GM18870 (cell line): ENCODE measurements around the gene NFU1.

ENCODE experiments used
- ATAC-seq: cut with Tn5 transposase; IDR thresholded peaks from one replicate; pipeline ENCODE4 v1.9.1; 2021; ENCODE audit warnings: moderate library complexity; ENCODE audit not compliant: unreplicated experiment

NFU1 gene

GRCh38 chr2:69436938-69437750 is at the start of gene NFU1:
NFU1 (minus strand) TSS chr2:69437435; CDS start chr2:69437422, 13 bp downstream.
- ATAC-seq, result peak; percentile 89

DNA sequence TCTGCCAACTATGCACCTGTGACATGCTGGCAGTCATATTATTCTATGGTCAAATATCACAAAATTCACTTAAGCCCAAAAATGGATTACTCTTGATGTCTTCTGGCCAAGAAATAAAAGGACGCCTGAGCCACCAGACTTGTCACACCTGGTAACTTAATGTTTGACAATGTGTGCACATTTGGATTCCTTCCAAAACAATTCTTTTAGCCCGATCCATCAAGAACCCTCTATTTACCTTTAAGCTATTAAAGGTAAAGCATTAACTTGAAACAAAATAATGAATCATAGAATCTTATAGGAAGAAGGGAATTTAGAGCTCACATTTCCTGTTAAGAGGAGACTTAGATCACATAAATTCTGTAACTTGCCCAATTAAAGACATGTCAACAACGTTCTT is 46.5 kb upstream of the NFU1 start:
- no peak for ATAC-seq

- ATAC-seq, result no peak
These were observed 45.8 kb upstream of the NFU1 start for GRCh38 chr2:69483024-69483423.

- no peak for ATAC-seq
These were observed 45.2 kb upstream of the NFU1 start for GRCh38 chr2:69482471-69482870.

DNA sequence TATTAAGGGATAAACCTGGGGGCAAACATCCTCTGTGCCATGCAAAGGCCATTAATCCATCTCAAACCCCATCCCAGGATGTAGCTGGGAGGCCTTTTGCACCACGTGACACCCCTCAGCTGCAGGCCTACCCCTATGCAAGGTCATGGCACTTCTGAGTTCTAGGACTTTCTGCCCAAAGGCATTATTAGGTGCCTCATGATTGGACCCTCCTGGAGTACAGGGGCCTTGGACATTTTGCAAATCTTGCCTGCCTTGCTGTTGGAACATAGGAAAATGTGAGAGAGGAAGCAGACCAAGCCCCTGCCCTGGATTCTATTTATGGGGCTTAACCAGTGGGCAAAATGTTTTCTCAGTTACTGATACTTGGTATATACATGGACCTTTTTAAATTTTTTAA is 44.2 kb upstream of the NFU1 start:
- no peak for ATAC-seq

DNA sequence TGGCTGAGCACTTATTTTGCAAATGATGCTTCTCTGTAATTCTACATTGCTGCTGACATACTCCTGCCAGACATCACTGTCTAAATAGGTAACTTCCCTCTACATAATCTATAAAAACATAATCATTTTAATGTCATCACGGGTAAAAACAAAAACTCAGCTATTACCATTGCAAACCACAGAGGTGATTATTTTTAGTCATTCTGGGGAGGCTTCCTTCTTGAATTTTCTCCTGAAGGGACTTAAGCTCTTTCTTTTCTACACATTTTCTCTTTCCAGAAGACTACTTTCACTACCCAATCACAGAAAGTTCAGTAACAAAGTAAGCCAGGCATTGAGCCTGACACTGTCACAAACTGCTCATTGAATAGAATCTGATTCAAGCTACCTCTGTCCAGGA is 40.4 kb upstream of the NFU1 start:
- no peak for ATAC-seq

DNA sequence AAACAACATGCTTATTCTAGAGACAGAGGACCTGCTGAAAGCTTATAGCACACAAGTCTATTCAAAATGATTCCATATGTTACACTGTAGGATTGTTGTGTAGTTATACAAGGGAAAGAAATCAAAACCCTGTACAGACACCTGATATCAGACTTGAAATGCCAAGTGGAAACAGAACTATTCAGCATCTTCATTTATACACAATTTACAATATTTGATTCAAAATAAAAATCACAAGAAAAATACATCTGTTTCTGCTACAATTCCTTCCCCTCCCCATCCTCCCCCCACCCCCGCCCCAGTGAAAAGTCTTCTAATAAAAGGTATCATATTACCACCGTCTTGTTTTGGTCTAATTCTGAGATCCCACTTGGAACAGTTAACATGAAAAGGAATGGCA is 37.5 kb upstream of the NFU1 start:
- no peak for ATAC-seq

DNA sequence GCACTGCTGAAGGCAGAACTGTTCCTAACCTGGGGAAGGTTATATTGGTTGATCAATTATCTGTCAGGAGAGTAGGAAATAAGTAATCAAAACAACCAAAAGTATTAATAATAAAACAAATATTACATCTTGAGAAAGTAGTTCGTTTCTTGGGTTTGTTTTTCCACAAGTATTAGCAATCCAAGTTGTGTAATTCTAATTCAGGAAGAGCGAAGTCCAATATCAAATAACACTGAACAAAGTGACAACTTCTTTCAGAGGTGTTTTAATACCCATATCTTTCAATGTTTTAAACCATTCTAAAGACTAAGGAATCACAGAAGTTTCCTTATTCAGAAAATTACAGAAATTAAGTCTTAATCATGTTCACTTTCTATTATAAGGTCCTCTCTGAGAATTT is 34.6 kb upstream of the NFU1 start:
- no peak for ATAC-seq

DNA sequence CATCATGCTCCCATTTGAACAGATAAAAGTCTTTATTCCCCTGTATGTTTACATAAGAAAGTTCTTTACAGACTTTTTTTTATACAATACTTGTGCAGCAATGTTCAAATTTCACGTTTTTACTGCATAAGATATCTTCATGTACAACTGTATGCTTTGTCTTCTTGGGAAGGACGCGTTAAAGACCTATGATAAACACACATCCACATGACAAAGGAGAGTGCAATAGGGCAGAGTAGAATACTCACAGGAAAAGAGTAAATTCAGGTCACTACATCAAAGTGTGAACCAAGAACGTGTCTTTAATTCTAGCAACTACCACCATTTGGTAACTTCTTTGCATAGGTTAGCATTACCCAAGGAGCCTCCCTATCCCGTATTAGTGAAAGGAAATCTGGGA is 33.7 kb upstream of the NFU1 start:
- no peak for ATAC-seq

GRCh38 chr2:69469784-69470183 is 32.5 kb upstream of the NFU1 start:
- no peak for ATAC-seq

DNA sequence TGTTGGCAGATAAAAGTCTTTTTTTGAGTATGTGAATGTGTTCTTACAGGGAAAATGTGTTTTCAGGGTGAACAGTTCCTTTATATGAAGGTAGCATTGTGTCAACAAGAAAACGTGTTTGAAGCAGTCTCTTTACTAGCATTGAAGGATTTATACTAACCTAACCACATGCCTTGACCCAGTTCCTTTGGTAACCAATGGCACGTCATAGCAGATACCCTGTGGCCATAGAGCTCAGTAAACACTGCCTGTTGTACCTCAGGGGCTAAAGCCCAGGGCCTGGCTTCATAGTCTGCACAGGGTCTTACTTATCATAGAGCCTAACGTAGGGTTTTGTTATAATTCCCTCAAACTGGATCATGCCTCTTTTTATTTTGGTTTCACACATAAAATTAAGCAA is 32.1 kb upstream of the NFU1 start:
- no peak for ATAC-seq

DNA sequence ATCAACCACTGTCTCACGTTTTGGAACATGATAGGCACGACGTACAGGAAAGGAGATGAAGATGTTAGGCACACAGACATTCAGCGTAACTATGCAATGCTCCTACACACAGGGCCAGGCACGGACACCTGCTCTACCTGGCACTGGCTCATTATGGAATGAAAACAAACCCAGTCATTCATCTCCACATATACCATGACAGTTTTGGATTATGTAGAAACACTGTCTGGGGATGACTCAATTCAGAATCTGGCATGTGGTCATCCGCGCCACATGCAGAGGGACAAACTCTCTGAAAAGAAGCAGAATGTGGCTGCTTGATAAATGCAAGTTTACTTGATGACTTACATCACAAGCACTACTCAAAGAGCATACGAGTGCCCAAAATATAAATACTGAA is 29.5 kb upstream of the NFU1 start:
- ATAC-seq, result no peak

GRCh38 chr2:69465513-69466456 is 28.6 kb upstream of the NFU1 start:
- ATAC-seq, result no peak

GRCh38 chr2:69464575-69464974 is 27.3 kb upstream of the NFU1 start:
- ATAC-seq, result no peak

DNA sequence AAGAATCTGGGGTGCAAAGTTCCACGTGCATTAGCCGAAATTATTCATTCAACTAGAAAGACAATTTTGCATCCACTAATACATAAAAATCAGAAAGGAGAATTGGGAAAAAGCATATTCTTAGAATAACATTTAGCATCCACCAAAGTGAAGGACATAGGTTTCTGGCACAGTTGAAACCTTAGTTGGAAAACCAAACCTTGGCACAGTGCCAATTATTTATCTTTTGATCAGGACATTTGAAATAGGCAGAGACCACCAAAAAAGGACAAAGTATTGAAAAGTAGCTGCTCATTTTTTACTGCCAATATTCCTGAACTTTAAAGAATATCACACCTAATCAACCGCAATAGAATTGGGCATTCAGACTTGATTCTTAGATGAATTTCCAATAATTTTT is 25.5 kb upstream of the NFU1 start:
- ATAC-seq, result no peak

DNA sequence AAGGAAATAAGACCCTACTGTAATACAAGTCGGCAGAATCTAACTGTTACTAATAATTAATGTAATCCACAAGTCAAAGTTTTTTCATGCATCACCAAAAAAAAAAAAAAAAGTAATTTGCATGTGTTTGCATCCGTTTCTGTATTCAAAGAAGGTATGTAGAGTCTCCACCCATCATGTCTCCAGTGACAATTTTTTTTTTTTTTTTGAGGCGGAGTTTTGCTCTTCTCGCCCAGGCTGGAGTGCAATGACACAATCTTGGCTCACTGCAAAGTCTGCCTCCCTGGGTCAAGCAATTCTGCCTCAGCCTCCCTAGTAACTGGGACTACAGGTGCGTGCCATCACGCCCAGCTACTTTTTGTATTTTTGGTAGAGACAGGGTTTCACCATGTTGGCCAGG is 24.2 kb upstream of the NFU1 start:
- no peak for ATAC-seq

DNA sequence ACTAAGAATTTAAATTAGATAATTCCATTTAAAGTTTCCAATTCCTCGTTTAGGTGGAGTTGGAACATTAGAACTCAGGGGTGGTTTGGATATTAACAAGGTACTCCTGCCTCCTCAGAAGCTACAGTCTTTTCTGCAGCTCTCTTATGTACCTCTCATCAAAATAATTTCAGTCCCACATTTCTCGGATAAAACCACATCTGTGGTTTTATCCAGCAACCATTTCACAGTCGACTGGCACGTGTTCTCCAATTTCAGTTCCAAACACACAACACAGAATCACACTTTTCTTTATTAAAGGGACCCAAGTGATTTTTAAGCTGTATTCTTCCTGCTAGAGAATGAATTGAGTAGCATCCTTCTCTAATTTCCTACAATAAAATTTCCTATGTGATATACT is 22.7 kb upstream of the NFU1 start:
- no peak for ATAC-seq

DNA sequence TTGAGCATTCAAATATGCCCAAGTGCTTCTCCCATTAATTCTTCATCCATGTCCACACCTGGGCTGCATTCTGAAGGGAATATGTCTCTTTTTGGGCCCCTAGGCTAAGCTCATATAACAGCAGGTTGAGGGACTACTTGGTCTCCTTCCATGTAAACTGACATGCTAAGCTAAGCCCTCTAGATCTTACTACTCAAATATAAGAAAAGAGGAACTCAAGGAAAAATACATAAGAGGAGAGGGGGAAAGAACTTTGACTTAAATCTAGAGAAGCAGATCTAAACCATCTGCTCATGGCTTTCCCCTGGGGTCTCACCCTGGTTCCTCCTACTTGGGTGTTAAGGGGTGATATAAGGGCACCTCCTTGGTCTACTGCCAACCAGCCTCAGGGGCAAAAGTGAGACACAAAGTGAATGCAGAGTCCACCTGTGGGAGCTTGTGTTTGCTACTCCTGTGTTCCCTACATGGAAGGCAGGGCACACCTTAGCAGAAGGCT is 19.8 kb upstream of the NFU1 start:
- no peak for ATAC-seq

- no peak for ATAC-seq
These were observed 18.9 kb upstream of the NFU1 start for GRCh38 chr2:69456154-69456553.

DNA sequence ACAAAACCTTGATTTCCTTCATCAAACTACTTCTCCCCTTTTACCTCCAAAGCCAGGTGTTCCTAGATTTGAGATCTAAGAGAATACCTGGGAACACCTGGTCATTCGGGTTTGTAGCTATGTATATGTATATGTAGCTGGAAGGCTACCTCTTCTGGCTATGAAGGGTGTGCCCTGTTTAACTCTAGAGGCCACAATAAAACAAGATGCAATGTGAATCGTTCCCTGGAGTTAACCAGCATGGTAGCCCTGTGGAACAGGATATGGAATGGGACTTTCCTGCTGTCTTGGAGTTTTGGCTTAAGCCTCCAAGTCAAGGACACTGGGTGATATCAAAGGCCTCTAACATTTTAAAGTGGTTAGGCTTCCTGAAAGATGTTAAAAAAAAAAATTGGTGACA is 17.7 kb upstream of the NFU1 start:
- no peak for ATAC-seq

GRCh38 chr2:69453475-69454129 is 16.4 kb upstream of the NFU1 start:
- peak; percentile 83 for ATAC-seq
